ENCODE measurements around the gene TLX3.

TLX3 gene

DNA sequence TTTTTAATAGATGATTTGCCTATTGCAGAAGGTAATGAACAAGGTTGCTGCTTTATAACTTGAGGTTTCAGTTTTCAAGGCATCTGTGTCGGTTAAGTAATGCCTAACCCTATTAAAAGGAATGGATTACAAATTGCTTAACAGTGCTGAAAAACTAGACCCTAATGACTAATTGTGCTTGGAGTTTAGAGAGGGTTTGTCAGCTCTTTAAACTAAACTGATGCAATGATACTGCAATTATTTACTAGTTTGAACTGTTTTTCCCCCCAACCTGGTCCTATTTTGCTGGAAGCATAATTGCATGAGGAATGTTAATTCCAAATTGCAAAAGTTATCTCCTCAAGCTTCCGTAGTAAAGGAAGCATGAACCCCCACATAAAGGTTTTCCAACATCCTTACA is 39.3 kb upstream of the TLX3 start:
- no peak for DNase-seq (ENCODE audit: low read depth)
- no peak for TF ChIP-seq CTCF (IDR thresholded peaks at IDR 0.05; ENCODE audit: low read depth, low read length, missing control alignments)
- H3K4me3 ChIP-seq (ENCODE audit: low read depth, low read length): no peak overlapping the region

- no peak overlapping the region for H3K4me3 ChIP-seq (ENCODE audit: low read depth, low read length)
- no peak for DNase-seq (ENCODE audit: low read depth)
- TF ChIP-seq CTCF (IDR thresholded peaks at IDR 0.05; ENCODE audit: low read depth, low read length, missing control alignments): no peak
These were observed 38.9 kb upstream of the TLX3 start for GRCh38 chr5:171270136-171270535.

DNA sequence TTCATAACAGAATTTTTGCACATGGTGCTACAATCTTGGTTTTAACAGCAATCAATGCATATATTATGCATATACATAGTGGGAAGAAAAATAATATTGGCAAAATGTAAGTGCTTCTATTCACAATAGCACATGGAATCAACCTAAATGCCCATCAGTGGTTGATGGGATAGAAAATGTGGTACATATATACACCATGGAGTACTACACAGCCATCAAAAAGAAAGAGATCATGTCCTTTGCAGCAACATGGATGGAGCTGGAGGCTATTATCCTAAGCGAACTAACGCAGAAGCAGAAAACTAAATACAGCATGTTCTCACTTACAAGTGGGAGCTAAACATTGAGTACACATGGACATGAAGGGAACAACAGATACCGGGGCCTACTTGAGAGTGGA is 37.2 kb upstream of the TLX3 start:
- DNase-seq (ENCODE audit: low read depth): no peak
- no peak for TF ChIP-seq CTCF (IDR thresholded peaks at IDR 0.05; ENCODE audit: low read depth, low read length, missing control alignments)
- no peak overlapping the region for H3K4me3 ChIP-seq (ENCODE audit: low read depth, low read length)

- DNase-seq (ENCODE audit: low read depth): no peak
- no peak overlapping the region for H3K4me3 ChIP-seq (ENCODE audit: low read depth, low read length)
- TF ChIP-seq CTCF (IDR thresholded peaks at IDR 0.05; ENCODE audit: low read depth, low read length, missing control alignments): peak; percentile 40
These were observed 35.8 kb upstream of the TLX3 start for GRCh38 chr5:171272996-171273970.

DNA sequence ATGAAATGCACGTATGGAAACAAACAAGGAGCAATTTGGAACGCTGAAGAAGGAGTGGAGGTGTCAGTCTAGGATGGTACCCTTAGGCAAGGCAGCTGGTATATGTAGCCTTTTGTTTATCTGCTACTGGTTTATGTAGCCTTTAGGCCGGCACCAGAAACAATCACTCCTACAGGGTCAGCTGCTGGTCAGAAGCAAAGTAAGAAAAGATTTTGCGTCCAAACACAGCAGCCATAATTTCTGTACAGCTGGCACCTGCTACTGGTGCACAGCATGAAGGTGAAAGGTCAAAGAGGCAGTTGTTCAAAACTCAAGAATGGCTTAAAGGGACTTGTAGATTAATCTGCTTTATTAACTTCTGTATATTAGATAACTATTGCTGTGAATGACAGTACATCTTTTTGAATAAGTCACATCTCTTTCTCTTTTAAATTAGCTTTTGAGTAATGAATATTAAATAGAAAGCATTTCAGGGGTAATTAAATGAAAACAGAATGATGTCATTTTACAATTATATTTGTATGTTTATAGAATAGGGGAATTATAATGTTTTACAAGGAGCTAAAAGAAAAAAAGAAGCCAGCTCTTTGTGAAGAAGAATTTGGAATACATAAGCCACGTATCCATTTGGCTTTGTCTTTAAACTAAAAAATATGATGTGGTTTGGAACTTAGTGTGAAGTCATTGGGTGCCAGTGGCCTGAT is 33.1 kb upstream of the TLX3 start:
- no peak overlapping the region for H3K4me3 ChIP-seq (ENCODE audit: low read depth, low read length)
- no peak for DNase-seq (ENCODE audit: low read depth)
- TF ChIP-seq CTCF (IDR thresholded peaks at IDR 0.05; ENCODE audit: low read depth, low read length, missing control alignments): no peak

DNA sequence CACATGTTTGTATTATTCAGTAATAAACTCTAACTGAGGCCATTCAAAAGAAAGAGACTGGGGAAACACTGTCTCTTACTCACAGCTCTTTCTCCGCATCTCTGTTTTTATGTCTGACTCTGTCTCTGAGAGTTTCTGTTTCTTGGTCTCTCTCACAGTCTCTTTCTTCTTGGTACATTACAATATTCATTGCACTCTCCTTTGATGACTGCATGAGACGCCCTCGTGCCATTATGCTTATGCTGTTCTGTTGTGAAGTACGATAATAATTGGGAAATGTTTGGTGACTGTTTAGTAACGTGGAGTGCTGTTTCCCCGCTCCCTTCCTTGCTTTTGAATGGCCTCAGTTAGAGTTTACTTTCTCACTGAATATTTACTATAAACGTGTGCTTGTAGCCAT is 25.3 kb upstream of the TLX3 start:
- no peak overlapping the region for H3K4me3 ChIP-seq (ENCODE audit: low read depth, low read length)
- DNase-seq (ENCODE audit: low read depth): no peak
- TF ChIP-seq CTCF (IDR thresholded peaks at IDR 0.05; ENCODE audit: low read depth, low read length, missing control alignments): no peak

Data from GM12864 (cell line).